ENCODE measurements around the gene BCDIN3D. TPM values are rescaled to one million over a fixed set of nuclear protein-coding genes. Genes with fewer than 3 reads are reported as not detected.

BCDIN3D gene
- total and polyA plus RNA-seq, 2 of the 8 experiments (the other 6 are each of a cell fraction or from before 2014, with no cell fraction given) = 1.6 to 2.4 TPM

DNA sequence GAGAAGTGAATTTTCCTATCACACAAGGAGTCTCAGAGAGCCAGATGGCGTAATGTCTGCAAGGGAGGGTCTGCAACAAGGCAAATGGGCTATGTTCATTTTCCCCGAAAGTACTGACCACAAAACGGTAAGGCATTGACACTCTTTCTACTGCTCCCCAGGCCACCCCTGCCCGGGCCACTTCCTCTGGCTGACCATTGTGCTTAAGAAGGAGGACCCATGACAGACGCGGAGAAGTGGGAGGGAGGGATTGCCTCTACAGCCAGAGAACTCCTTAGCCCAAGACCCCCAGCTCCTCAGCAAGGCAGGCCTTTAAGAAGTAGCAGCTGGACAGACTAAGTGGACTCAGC is 15.9 kb downstream of the BCDIN3D start (continued):
- TF ChIP-seq KDM1A (IDR thresholded peaks at IDR 0.05; ENCODE audit: borderline replicate concordance, low read length) = no peak
- TF ChIP-seq TAF1 (IDR thresholded peaks at IDR 0.05; ENCODE audit: low read depth, low read length) = no peak
- TF ChIP-seq HDAC6 (IDR thresholded peaks at IDR 0.05; ENCODE audit: low read depth, low read length) = no peak
- no peak for TF ChIP-seq JUN (IDR thresholded peaks at IDR 0.05; ENCODE audit: low read depth, low read length)
- TF ChIP-seq SIX5 (IDR thresholded peaks at IDR 0.05; ENCODE audit: low read depth, low read length) = no peak
- TF ChIP-seq GTF2F1 (IDR thresholded peaks at IDR 0.05; ENCODE audit: borderline replicate concordance, low read depth, low read length) = no peak
- no peak for TF ChIP-seq SRF (IDR thresholded peaks at IDR 0.05; ENCODE audit: low read depth, low read length)
- TF ChIP-seq SIN3A (conservative IDR thresholded peaks at IDR 0.05 in 1 of 2, IDR thresholded peaks at IDR 0.05 in 1 of 2; ENCODE audit: low read depth in 1 of 2, low read length in 2 of 2) = no peak
- TF ChIP-seq CBX5 (IDR thresholded peaks at IDR 0.05; ENCODE audit: low read depth, low read length) = no peak

Measured in H1 (cell line).